ENCODE results near the gene ITIH1.

GRCh38 chr3:52838561-52839267 is 61.3 kb downstream of the ITIH1 start:
- TF ChIP-seq, protein P1, sequence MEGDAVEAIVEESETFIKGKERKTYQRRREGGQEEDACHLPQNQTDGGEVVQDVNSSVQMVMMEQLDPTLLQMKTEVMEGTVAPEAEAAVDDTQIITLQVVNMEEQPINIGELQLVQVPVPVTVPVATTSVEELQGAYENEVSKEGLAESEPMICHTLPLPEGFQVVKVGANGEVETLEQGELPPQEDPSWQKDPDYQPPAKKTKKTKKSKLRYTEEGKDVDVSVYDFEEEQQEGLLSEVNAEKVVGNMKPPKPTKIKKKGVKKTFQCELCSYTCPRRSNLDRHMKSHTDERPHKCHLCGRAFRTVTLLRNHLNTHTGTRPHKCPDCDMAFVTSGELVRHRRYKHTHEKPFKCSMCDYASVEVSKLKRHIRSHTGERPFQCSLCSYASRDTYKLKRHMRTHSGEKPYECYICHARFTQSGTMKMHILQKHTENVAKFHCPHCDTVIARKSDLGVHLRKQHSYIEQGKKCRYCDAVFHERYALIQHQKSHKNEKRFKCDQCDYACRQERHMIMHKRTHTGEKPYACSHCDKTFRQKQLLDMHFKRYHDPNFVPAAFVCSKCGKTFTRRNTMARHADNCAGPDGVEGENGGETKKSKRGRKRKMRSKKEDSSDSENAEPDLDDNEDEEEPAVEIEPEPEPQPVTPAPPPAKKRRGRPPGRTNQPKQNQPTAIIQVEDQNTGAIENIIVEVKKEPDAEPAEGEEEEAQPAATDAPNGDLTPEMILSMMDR (IDR thresholded peaks at IDR 0.05; ENCODE audit: insufficient read depth, low read depth, low read length), result no peak
- no peak for TF ChIP-seq EZH2 (IDR thresholded peaks at IDR 0.05; ENCODE audit: insufficient read depth, low read length)

Measured in astrocyte (in vitro differentiated cells and primary cell).